ENCODE results near the gene EIF3B.
A peak's percentile ranks its signal among the peaks of the same experiment; 100 is the strongest.

The EIF3B gene

DNA sequence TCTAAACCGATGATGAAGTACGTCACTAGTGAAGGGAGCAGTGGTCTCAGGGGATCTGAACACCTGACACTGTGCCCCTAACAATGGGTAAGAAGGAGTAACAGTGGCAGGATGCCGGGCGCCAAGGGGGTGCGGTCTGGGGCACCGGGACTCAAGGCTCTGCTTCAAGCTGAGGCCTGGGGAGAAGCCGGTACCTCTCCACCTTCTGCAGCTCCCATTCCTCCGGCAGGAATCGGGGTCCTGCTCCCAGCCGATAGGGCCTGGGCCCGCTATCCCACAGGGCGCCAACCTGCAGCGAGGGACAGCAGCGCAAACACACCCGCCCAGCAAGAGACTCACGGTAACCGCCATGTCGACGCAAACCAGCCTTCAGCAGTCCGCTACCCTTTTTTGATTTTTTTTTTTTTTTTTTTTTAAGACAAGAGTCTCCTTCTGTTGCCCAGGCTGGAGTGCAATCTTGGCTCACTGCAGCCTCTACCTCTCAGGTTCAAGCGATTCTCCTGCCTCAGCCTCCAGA, 40.0 kb downstream of the EIF3B start:
- no peaks in the 10 kb centered on the region for H3K27me3 ChIP-seq (ENCODE audit: insufficient read depth, low read length, poor library complexity)
- no peak for TF ChIP-seq EZH2 (IDR thresholded peaks at IDR 0.05; ENCODE audit: borderline replicate concordance, low read depth, low read length, severe bottlenecking)
- TF ChIP-seq, protein P1, sequence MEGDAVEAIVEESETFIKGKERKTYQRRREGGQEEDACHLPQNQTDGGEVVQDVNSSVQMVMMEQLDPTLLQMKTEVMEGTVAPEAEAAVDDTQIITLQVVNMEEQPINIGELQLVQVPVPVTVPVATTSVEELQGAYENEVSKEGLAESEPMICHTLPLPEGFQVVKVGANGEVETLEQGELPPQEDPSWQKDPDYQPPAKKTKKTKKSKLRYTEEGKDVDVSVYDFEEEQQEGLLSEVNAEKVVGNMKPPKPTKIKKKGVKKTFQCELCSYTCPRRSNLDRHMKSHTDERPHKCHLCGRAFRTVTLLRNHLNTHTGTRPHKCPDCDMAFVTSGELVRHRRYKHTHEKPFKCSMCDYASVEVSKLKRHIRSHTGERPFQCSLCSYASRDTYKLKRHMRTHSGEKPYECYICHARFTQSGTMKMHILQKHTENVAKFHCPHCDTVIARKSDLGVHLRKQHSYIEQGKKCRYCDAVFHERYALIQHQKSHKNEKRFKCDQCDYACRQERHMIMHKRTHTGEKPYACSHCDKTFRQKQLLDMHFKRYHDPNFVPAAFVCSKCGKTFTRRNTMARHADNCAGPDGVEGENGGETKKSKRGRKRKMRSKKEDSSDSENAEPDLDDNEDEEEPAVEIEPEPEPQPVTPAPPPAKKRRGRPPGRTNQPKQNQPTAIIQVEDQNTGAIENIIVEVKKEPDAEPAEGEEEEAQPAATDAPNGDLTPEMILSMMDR (IDR thresholded peaks at IDR 0.05; ENCODE audit: borderline replicate concordance, extremely low read depth, low read length, poor library complexity, severe bottlenecking): no peak
- H3K4me1 ChIP-seq (ENCODE audit: insufficient read depth, low read length): peaks cover 4% of the 10 kb centered on the region
- H3K36me3 ChIP-seq (ENCODE audit: insufficient read depth, low read length): no peaks in the 10 kb centered on the region; the same call in 1 of the 2 replicates
- no peak overlapping the region for H3K4me2 ChIP-seq (ENCODE audit: insufficient read depth, low read length)
- H4K20me1 ChIP-seq (ENCODE audit: insufficient read depth, low read length): no peaks in the 10 kb centered on the region
- DNase-seq (no peak), ATAC-seq (ENCODE audit: insufficient read depth, low read depth) (no peak)
- H3K4me3 ChIP-seq (ENCODE audit: low read depth in 1 of 2, low read length in 2 of 2): no peak overlapping the region
- H3K27ac ChIP-seq (ENCODE audit: low read length): no peak overlapping the region
- no peak overlapping the region for H2AFZ ChIP-seq (ENCODE audit: low read depth, low read length)
- no peak overlapping the region for H3K9ac ChIP-seq (ENCODE audit: low read depth, low read length)
- no peaks in the 10 kb centered on the region for H3K79me2 ChIP-seq (ENCODE audit: insufficient read depth, low read length)
- H3K9me3 ChIP-seq (ENCODE audit: insufficient read depth, low read length, severe bottlenecking): no peaks in the 10 kb centered on the region

- ATAC-seq (ENCODE audit: insufficient read depth, low read depth) (no peak), DNase-seq (no peak)
- H3K4me2 ChIP-seq (ENCODE audit: insufficient read depth, low read length): no peak overlapping the region
- TF ChIP-seq EZH2 (IDR thresholded peaks at IDR 0.05; ENCODE audit: borderline replicate concordance, low read depth, low read length, severe bottlenecking): no peak
- TF ChIP-seq, protein P1 (IDR thresholded peaks at IDR 0.05; ENCODE audit: borderline replicate concordance, extremely low read depth, low read length, poor library complexity, severe bottlenecking): no peak
- no peak overlapping the region for H3K9ac ChIP-seq (ENCODE audit: low read depth, low read length)
- no peaks in the 10 kb centered on the region for H4K20me1 ChIP-seq (ENCODE audit: insufficient read depth, low read length)
- H3K79me2 ChIP-seq (ENCODE audit: insufficient read depth, low read length): no peaks in the 10 kb centered on the region
- H3K9me3 ChIP-seq (ENCODE audit: insufficient read depth, low read length, severe bottlenecking): no peaks in the 10 kb centered on the region
- no peak overlapping the region for H2AFZ ChIP-seq (ENCODE audit: low read depth, low read length)
- H3K4me3 ChIP-seq (ENCODE audit: low read depth in 1 of 2, low read length in 2 of 2): no peak overlapping the region
- no peaks in the 10 kb centered on the region for H3K27me3 ChIP-seq (ENCODE audit: insufficient read depth, low read length, poor library complexity)
- H3K4me1 ChIP-seq (ENCODE audit: insufficient read depth, low read length): peaks cover 18% of the 10 kb centered on the region
- H3K27ac ChIP-seq (ENCODE audit: low read length): no peak overlapping the region
- no peaks in the 10 kb centered on the region for H3K36me3 ChIP-seq (ENCODE audit: insufficient read depth, low read length)
Measured at GRCh38 chr7:2398506-2398905, 43.9 kb downstream of the EIF3B start.

DNA sequence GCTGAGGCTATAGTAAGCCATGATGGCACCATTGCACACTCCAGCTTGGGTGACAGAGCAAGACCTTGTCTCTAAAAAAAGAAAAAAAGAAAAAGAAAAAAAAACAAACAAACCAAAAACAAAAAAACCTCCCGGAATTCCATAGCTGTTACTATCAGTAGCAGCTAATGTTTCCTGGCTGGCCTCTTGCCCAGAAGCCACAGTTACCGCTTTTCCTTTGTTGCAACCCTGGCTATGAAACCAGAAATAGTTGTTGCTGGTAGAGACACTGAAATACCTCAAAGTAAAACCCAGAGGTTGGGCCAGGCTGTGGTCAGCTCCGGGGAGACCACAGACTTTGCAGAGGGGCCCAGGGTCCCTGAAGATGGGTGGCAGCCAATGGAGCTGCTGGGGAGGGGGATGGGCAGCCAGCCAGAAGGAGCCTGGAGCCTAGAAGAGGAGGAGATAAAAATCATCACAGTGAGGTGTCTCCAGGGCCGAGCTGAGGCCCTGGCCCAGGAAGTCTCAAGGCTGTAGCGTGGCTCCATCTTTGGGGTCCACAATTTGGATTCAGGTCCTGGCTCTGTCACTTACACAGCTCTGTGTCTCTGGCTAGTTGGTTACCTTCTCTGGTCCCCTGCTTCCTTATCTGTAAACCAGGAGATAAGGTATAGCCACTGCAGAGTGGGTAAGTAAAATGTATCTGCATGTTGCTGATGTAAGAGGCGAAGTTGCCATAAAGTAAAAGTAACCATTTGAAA, 45.4 kb downstream of the EIF3B start:
- Histone ChIP-seq H3K4me1 (ENCODE audit: insufficient read depth, low read length) (peaks cover 31% of the 10 kb centered on the region), H3K79me2 (ENCODE audit: insufficient read depth, low read length) (peaks cover 11% of the 10 kb centered on the region), H4K20me1 (ENCODE audit: insufficient read depth, low read length) (peaks cover 6% of the 10 kb centered on the region), H3K9ac (ENCODE audit: low read depth, low read length) (no peak overlapping the region), H3K36me3 (ENCODE audit: insufficient read depth, low read length) (no peaks in the 10 kb centered on the region), H3K27me3 (ENCODE audit: insufficient read depth, low read length, poor library complexity) (no peaks in the 10 kb centered on the region), H3K9me3 (ENCODE audit: insufficient read depth, low read length, severe bottlenecking) (no peaks in the 10 kb centered on the region), H3K27ac (ENCODE audit: low read length) (peak overlapping the region; percentile 15; the same call in 1 of the 2 replicates), H3K4me3 (ENCODE audit: low read depth in 1 of 2, low read length in 2 of 2) (no peak overlapping the region), H2AFZ (ENCODE audit: low read depth, low read length) (no peak overlapping the region; the same call in 1 of the 2 replicates), H3K4me2 (ENCODE audit: insufficient read depth, low read length) (no peak overlapping the region)
- TF ChIP-seq, protein P1 (IDR thresholded peaks at IDR 0.05; ENCODE audit: borderline replicate concordance, extremely low read depth, low read length, poor library complexity, severe bottlenecking): no peak
- TF ChIP-seq EZH2 (IDR thresholded peaks at IDR 0.05; ENCODE audit: borderline replicate concordance, low read depth, low read length, severe bottlenecking): no peak
- peak; percentile 71 for DNase-seq
- ATAC-seq (ENCODE audit: insufficient read depth, low read depth): peak; percentile 52

Data from DND-41 (cell line).